GM18526 (cell line): ENCODE measurements around the gene ZNF266.

Experiments
- POLR2A ChIP-seq: IDR thresholded peaks from 3 replicates; pipeline ENCODE4 v1.6.1; 2011; ENCODE audit not compliant: insufficient read length; ENCODE audit errors: extremely low read depth

The ZNF266 gene

DNA sequence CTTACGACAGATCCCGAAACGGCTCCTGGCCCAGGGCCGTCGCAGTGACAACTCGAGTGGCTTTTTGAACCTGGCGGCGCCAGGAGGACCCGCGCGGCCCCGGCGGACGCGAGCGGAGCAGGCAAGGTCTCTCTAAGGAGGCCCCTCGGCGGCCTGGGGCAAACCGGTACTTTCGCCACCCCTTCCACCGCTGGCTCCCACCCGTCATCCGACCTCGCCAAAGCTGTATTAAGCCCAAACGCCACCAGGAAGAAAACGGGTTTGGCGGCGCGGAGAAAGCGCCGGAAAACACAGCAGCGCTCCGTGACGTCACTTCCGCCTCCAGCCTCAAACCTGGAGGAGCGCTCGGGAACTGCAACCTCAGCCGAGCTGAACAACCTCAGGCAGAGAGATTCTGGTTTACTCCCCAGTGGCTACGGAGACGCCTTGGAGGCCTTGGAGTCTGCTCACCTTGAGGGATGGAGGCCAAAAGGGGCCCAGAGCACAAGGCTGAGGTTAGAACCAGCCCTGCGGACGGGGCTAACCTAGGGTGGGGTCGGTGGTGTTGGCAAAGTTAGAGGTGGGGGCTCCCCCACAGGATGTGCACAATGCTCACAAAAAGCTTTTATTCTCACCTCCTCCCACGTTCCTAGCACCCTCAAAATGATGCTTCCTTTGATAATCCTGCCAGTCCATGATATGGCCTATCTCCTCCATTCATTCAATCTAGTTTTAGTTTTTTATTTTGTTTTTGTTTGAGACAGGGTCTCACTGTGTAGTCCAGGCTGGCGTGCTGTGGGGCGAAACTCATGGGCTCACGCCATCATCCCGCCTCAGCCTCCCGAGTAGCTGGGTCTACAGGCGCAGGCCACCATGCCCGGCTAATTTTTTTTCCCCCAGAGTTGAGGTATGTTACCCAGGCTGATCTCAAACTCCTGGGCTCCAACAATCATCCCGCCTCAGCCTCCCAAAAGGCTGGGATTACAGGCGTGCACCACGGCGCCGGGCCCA lies at the start of gene ZNF266:
Gene ZNF266, minus strand, starts transcription at position 295 of the 990 bp plus-strand sequence. CDS start 15,484 bp downstream, outside the sequence.
- peak; percentile 67 for TF ChIP-seq POLR2A

GRCh38 chr19:9485140-9485539 lies 49.8 kb upstream of the ZNF266 start:
- no peak for TF ChIP-seq POLR2A

- no peak for TF ChIP-seq POLR2A
These were observed 39.6 kb upstream of the ZNF266 start for GRCh38 chr19:9474975-9475374.

GRCh38 chr19:9467161-9467560 lies 31.8 kb upstream of the ZNF266 start:
- TF ChIP-seq POLR2A = no peak

- TF ChIP-seq POLR2A = no peak
These were observed 26.6 kb upstream of the ZNF266 start for GRCh38 chr19:9461938-9462337.

DNA sequence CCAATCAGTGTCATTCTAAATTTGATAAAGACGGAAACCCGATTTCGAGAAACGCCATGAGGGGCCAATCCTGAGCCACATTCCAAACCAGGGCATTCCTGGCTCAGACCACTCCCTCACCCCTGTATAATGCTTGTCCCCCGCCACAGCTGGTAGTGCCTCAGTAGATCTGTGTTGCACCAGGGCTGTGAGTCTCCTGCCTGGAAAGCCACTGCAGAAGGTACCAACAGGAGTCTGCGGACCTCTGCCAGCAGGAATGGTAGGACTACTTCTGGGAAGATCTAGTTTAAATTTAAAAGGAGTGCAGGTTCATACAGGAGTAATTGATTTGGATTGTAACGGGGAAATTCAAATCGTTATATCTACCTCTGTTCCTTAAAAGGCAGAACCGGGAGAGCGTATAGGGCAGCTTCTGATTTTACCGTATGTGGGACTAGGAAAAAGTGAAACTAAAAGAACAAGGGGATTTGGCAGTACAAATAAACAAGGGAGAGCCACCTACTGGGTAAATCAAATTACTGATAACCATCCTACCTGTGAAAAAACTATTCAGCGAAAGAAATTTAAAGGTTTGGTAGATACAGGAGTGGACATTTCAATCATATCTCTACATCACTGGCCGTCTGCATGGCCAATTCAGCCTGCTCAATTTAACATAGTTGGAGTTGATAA lies 20.8 kb upstream of the ZNF266 start:
- TF ChIP-seq POLR2A = no peak

DNA sequence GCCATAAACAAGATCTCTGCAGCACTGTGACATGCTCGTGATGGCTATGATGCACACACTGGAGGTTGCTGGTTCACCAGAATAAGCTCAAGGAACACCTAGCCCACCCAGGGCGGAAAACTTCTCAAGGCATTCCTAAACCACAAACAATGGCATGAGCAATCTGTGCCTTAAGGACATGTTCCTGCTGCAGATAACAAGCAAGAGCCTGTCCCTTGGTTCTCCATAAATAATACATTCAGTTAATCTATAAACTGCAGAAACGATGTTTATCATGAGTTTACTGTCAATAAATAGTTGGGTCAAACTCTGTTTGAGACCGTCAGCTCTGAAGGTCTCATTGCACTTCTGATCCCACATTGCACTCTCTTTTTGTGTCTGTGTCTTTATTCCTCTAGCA lies 18.6 kb upstream of the ZNF266 start:
- no peak for TF ChIP-seq POLR2A

- no peak for TF ChIP-seq POLR2A
These were observed 9.7 kb upstream of the ZNF266 start for GRCh38 chr19:9445037-9445436.

DNA sequence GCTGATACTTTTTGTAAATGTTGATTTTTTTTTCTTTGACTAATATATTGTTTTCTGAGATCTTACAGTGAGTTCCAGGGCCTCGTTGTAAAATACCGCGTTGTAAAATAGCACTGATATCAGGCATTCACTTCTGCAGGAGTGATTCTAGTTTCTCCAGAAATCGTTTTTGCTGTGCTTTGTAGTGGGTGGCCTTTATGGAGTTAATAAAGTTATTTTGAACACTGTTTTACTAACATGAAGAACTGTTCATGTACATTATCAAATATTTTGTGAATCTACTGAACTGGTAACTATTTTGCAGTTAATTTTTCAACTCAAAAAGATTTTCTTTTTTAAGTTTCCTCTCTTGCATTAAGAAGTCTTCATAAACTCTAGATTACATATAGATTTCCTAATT lies 985 bp upstream of the ZNF266 start:
- TF ChIP-seq POLR2A = no peak

DNA sequence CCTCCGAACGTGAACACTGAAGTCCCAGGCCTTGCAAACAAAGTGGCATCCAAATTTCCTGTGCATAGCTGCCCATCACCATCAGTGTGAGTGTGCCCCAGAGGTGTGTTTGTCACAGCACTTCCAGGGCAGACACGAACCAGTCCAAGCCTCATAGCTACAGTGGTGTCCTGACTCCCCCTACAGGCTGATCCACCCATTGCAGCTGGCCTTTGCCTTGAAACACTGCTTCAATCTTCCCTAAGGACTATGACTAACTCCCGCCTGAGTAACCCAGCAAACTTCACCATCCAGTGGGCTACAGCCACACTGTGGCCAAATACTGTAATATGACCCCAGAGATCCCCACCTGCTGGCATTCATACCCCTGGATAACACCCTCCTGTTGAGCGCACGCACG lies 3.9 kb downstream of the ZNF266 start:
- TF ChIP-seq POLR2A = no peak

DNA sequence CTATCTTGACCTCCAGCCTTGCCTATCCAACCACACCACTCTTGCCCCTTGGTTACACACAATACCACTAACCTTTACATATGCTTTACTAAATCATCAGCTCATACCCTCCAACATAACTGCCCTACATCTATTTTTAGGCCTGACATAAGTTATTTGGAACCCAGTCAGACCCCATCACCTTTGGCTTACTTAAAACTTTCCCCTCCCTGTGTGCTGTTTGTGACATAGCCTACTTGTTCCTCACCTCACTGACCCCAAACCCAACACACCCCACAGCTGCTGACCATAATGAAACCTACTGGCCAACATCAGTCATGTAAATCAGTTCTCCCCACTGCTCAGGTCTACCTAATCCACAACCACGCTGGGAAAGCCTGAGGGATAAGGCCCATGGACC lies 4.9 kb downstream of the ZNF266 start:
- TF ChIP-seq POLR2A = no peak

GRCh38 chr19:9427941-9428340 lies 7.4 kb downstream of the ZNF266 start:
- TF ChIP-seq POLR2A = no peak

- TF ChIP-seq POLR2A = no peak
These were observed 22.0 kb downstream of the ZNF266 start for GRCh38 chr19:9413240-9413954.

DNA sequence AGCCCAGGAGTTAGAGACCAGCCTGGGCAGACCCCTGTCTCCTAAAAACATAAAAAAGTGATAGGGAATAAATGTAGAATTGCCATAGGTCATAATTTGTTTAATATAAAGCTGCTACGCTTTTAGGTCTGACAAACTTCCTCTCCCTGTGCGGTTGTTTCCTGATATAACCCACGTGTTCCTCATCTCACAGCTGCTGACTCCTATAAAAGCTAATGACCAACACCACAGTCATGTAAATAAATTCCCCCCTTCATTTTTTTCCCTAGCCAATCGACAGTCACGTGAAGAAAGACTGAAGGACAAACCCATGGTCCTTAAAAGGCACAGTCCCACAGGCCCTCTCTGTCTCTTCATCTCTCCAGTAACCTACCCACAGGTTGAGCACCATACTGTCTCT lies 27.5 kb downstream of the ZNF266 start:
- no peak for TF ChIP-seq POLR2A

DNA sequence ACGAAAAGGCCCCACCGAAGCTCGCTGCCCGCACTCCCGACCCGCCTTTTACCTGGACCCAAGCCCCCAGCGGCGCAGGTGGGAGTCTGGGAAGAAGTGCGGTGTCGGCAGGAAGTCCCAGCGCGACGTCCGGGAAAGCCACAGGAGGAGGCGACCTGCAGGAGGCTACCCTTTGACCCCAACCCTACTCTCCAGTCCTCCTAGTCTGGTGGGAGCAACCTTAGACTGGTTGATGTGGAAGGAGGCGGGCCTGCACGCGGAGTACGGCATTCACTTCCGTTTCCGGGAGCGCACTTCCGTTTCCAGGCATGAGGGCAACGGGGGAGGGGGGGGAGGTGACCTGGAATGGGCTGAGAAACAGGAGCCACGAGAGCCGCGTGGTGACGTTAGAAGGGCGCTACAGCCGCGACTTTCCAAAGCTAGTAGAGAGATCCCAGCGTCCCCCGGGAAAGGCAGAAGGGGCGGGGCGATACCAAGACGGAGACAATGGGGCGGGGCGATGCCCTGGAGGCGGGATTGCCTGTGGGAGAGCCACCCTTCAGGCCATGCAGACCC lies 28.5 kb downstream of the ZNF266 start:
- no peak for TF ChIP-seq POLR2A

GRCh38 chr19:9381361-9381785 lies 54.0 kb downstream of the ZNF266 start:
- no peak for TF ChIP-seq POLR2A
